HL-60 (cell line): ENCODE data around the gene NABP2.

Source experiments
- DNase-seq, 2 experiments: peaks; one replicate each; pipeline ENCODE4 v3.0.0-alpha.2; 2010 to 2020; ENCODE audit warnings: low read depth in 1 of 2, low spot score in 1 of 2
- H3K27ac ChIP-seq: fragments of 250-450 bp; sonication (Bioruptor Pico); replicated peaks from 2 replicates; pipeline ENCODE4 v1.5.1; 2020; ENCODE audit warnings: mild to moderate bottlenecking, moderate library complexity
- H3K27me3 ChIP-seq: fragments of 250-450 bp; sonication (Bioruptor Pico); 2 replicates; pipeline ENCODE4 v1.5.1; 2021; ENCODE audit warnings: mild to moderate bottlenecking, moderate library complexity; ENCODE audit not compliant: insufficient read depth, poor library complexity, severe bottlenecking
- H3K4me3 ChIP-seq: replicated peaks from 2 replicates; pipeline ENCODE4 v1.5.1; 2011; ENCODE audit warnings: mild to moderate bottlenecking, control low read depth, low read length; ENCODE audit not compliant: insufficient read depth
- GABPA ChIP-seq: IDR thresholded peaks from 2 replicates; pipeline ENCODE4 v1.6.1; 2012; ENCODE audit warnings: low read depth
- POLR2AphosphoS5 ChIP-seq: IDR thresholded peaks from 2 replicates; pipeline ENCODE4 v1.6.1; 2012; ENCODE audit warnings: low read depth
- REST ChIP-seq: IDR thresholded peaks from 2 replicates; pipeline ENCODE4 v1.6.1; 2012; ENCODE audit warnings: low read depth; ENCODE audit not compliant: insufficient replicate concordance
- SPI1 ChIP-seq: IDR thresholded peaks from 2 replicates; pipeline ENCODE4 v1.6.1; 2012; ENCODE audit warnings: low read depth, mild to moderate bottlenecking, borderline replicate concordance
- TF ChIP-seq, protein P1 (sequence below): IDR thresholded peaks from one replicate; pipeline ENCODE4 v1.5.1; 2011; ENCODE audit warnings: low read length, control low read depth, inconsistent platforms; ENCODE audit not compliant: insufficient read depth

NABP2 gene

GRCh38 chr12:56223571-56224101 lies 506 bp upstream of the NABP2 start:
- TF ChIP-seq SPI1 (no peak), REST (no peak), GABPA (no peak), POLR2AphosphoS5 (no peak)
- TF ChIP-seq, protein P1, sequence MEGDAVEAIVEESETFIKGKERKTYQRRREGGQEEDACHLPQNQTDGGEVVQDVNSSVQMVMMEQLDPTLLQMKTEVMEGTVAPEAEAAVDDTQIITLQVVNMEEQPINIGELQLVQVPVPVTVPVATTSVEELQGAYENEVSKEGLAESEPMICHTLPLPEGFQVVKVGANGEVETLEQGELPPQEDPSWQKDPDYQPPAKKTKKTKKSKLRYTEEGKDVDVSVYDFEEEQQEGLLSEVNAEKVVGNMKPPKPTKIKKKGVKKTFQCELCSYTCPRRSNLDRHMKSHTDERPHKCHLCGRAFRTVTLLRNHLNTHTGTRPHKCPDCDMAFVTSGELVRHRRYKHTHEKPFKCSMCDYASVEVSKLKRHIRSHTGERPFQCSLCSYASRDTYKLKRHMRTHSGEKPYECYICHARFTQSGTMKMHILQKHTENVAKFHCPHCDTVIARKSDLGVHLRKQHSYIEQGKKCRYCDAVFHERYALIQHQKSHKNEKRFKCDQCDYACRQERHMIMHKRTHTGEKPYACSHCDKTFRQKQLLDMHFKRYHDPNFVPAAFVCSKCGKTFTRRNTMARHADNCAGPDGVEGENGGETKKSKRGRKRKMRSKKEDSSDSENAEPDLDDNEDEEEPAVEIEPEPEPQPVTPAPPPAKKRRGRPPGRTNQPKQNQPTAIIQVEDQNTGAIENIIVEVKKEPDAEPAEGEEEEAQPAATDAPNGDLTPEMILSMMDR, result no peak
- H3K27ac ChIP-seq, result peak overlapping the region; percentile 92
- peak overlapping the region; percentile 29 for H3K4me3 ChIP-seq
- no peak for DNase-seq
- no peaks in the 10 kb centered on the region for H3K27me3 ChIP-seq

DNA sequence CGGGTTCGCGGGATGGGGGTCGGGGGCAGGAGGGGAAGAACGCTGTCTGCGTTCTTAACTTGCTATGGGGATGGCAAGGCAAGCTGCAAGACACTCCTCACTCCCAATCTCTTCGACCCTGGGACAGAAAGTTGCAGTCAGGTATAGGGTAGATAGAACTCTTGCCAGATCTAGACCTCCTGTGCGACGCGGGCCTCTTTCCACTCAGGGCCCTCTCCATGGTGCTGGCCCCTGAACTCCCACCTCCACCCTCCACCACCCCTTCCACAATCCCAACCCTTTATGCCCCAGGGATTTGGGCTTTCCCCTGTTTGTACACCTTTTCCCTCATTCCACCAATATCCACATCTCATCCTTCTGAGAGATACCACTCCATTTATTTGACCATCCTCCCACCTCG lies 812 bp downstream of the NABP2 start:
- no peak overlapping the region for H3K27ac ChIP-seq
- no peak for DNase-seq
- no peaks in the 10 kb centered on the region for H3K27me3 ChIP-seq
- H3K4me3 ChIP-seq, result peak overlapping the region; percentile 78
- TF ChIP-seq SPI1 (no peak), POLR2AphosphoS5 (no peak), REST (peak; percentile 90), GABPA (no peak)
- TF ChIP-seq, protein P1, result no peak

DNA sequence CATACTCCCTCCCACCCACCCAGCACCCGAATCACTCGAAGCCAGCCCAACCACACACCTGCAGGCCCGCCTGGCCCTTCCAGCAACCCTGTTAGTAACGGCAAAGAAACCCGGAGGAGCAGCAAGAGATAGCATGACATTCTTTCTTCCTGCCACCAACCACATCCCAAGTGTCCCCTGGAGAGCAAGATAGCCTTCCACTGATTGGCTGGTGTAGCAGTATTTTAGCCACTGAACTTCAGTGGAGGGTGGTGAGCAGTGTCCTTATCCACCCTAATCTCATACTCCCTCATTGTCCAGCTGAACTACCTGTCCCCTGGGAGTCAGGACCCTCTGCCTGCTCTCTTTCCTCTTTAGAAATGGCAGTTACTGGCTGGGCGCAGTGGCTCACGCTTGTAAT lies 4.9 kb downstream of the NABP2 start:
- no peak overlapping the region for H3K27ac ChIP-seq
- no peak for TF ChIP-seq REST
- H3K4me3 ChIP-seq, result no peak overlapping the region
- H3K27me3 ChIP-seq, result no peaks in the 10 kb centered on the region
- DNase-seq, result no peak
